Activated CD8-positive, alpha-beta memory T cell treated with anti-CD3 and anti-CD28 coated beads, Interleukin-2, amount 50 U/mL, for 24 hours (primary cell): ENCODE results near the gene DNAJB4.
"Not testable (repeated sequence)": the region's sequence is repeated elsewhere in the genome, so short reads cannot be mapped to it uniquely, and the experiment has no call there.

Experiments used
- DNase-seq: peaks from one replicate; pipeline ENCODE4 v3.0.0-alpha.2; 2020; ENCODE audit errors: extremely low read depth

Gene DNAJB4

DNA sequence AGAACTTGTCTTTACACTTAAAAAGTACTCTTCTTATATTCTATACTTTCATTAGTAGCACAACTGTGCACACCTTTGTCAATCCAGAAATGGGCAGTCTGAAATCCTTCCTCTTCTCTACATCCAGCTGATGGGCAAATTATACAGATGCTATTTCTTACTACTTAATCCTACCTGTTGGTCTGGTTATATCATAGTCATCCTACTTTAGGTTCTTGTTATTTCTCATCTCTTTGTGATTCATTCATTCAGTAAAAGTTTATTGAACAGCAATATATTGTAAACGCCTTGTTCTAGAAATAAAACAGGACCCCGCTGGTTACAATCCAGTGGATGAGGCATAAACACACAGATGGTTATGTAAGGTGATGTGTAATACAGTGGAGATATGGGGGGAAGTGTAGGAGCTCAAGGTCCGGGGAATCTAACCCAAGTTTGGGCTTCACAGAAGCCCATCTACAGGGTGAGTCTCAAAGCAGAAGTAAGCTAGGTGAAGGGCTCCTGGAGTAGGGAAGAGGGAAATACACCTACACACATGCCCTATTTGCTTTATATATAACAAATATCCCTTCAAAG, 14.0 kb upstream of the DNAJB4 start:
- DNase-seq: no peak

DNA sequence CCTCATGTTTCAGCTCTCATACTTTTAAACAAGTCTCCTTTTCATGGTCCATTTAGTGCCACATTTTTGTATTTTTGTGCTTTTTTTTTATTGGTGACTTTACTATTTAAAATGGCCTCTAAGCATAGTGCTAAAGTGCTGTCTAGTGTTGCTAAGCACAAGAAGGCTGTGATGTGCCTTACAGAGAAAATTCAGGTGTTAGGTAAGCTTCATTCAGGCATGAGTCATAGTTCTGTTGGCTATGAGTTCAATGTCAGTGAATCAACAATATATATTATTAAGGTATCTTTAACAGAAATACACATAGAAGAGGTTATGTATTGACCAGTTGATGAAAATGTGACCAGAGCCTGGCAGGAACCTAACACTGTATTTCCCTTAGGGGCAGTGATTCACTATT, 13.1 kb upstream of the DNAJB4 start:
- no peak for DNase-seq

DNA sequence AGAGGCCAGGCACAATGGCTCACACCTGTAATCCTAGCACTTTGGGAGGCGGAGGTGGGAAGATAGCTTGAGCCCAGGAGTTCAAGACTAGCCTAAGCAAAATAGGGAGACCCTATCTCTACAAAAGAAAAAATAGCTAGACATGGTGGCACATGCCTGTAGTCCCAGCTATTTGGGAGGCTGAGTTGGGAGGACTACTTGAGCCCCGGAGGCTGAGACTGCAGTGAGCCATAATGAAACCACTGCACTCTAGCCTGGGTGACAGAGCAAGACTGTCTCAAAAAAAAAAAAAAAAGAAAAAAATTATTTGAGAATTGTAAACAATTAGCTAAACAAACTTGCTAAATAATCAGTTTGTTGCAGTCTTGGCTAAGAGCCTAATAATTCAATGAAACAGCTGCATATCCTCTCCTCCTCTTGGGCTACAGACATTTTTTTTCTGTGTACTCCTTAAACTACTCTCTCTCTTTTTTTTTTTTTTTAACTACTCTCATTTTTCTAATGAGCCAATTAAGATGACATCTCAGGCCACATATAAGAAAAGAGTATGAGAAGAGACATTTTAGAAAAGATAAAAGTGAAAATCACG, 10.5 kb upstream of the DNAJB4 start:
- DNase-seq: no peak

DNA sequence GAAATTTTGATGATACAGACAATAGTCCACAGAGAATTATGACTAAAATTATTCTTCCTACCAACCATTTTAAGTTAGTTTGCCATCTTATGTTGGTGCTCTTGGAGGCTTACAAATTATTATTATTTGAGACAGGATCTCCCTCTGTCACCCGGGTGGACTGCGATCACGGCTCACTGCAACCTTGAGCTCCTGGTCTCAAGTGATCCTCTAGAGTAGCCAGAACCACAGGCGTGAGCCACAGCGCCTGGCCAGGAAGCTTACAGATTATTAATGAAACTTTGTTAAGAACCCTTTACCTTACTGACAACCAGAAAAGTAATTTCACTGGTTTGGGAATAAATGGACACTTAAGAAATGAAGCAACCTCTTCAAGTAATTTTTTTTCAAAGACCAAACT, 8.0 kb upstream of the DNAJB4 start:
- DNase-seq: no peak

DNA sequence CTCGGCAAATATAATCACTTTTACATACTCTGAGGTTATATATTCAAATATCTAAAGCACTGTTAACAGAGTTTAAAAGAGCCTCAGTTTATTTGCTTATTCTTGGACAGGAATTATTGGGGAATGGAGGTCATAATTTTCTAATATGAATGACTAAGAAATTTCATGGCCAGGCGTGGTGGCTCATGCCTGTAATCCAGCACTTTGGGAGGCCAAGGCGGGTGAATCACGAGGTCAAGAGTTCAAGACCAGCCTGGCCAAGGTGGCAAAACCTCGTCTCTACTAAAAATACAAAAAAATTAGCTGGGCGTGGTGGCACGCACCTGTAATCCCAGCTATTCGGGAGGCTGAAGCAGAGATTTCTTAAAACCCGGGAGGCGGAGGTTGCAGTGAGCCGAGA, 4.2 kb upstream of the DNAJB4 start:
- not testable (repeated sequence) for DNase-seq

DNA sequence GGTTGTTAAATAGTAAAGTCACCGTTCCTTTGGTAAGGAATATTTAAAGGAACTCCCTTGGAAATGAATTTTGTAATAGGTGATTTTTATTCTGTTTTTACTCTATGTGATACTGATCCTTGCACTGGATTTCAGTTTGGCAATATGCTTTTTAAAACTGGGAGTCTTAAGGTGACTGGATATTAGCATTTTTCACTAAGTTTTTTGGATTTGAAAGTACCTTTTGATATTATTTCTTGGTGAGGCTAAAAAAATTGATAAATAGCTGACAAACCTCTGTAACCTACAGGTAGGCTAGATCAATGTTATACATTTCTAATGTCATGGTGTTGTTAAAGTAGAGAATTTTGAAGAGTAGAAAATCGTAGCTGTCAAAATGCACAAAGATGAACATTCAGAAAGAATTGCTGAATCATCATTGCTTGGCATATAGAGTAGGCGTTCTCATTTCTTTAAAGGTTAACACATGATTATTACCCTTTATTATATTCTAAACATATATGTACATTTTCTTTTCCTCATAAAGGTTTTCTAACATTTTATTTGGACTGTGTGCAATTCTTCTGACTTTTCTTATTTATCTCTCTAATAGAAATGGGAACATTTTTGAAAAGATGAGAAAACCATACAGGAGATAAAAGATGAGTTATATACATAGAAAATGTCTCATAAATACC, 1.5 kb upstream of the DNAJB4 start:
- DNase-seq: no peak

DNA sequence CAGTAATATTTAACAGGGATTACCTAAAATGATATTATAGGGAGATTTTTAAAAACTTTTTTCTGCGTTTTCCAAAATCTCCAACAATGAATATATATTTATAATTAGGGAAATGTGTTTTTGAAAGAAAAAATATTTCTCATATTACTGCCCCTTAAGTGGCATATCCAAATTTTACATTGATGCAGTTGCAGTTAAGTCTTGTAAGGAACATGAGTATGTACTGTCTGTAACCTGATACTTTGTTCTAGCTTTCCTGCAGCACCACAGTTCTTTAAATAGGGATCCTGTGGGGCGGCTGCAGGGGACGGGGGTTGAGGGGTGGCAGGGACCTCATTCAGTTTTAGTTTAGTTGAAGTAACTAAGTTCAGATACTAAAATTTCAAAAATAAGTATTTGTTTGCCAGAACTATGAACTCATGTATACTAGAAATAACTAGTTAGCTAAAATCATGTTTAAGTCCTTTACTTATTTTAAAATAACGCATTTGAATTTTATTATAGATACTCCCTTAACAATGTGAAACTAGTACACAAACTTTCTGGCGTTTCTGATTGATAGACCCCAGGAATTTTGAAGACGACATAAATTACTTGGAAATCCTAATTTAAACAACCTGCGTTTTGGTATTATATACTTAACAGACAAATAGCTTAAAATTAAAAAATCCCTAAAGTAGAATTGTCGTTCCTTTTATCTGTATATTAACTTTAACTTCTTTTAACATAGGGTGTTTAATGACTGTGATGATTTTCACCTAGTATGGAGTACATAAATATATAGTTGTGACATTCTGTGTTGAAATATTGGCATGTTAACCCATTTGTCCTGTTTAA, 639 bp upstream of the DNAJB4 start:
- peak; percentile 14 for DNase-seq

DNA sequence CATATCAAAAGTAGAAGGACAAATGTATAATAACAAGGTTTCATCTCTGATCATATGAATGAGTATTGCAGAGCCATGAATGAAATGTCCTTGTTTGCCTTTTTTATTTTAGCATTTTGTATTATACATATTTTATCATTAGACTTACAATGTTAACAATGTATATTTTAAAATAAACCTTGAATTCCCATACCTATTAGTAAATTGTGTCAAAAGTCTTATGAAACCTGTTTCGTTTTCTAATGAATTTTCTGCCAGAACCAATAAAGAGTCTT, 646 bp downstream of the DNAJB4 start:
- DNase-seq: no peak

DNA sequence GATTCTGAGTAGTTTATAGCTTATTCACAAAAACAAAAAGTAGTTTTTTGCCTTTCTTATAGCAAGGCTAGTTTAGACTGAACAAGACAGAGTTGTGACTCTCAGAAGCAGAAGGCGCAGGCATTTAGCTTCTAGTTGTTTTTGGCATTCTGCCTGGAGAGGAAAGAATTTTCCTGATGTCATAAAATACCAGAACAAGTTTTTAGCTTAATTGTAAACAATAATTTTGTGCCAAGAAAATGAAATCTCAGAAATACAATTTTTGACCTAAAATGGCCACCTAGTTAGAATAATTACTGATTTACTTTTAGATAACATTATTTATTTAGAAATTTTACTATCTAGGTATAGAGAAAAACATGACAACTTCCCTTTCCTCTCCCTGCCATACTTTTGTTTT, 1.0 kb downstream of the DNAJB4 start:
- no peak for DNase-seq

DNA sequence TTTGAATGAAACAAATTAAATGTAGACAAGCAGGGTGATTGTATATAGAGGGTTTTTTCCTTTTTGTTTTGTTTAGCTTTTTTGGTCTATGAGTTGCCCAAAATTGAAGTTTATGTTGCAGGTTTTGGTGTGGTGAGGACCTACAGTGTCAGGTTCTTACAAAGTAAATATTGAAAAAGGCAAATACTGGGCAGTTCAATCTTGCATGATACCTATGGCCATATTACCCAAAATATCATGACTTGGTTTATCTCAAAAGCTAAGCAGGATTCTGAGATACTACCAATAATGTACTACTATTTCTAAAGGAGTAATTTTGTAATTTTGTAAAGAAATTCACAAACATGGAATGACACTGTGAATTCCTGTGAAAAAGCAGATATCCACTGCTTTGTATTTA, 1.8 kb downstream of the DNAJB4 start:
- DNase-seq: no peak

DNA sequence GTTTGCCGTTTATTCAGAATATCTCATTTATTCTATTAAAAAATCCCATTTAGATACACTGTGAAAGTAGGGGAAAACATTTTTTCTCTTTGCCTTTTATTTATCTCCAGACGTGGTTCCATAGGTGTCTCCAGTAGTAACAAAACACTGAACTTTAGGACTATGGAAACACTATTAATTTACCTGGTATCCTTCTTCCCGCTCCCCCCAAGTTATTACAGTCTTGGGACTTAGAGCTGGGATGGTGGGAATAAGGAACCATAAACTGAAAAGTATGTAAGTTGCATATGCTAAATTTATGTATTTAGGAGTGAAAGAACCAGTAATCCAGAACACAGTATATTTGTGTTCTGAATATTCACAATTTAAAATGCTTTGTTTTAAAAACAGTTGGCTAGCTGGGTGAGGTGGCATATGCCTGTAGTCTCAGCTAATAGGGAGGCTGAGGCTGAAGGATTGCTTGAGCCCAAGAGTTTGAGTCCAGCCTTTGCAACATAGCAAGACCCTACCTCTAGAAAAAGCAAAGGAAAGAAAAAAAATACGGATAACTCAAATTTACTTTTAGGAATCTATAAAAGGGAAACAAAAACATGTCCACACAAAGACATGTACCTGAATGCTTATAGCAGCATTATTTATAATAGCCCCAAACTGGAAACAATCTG, 3.1 kb downstream of the DNAJB4 start:
- no peak for DNase-seq

DNA sequence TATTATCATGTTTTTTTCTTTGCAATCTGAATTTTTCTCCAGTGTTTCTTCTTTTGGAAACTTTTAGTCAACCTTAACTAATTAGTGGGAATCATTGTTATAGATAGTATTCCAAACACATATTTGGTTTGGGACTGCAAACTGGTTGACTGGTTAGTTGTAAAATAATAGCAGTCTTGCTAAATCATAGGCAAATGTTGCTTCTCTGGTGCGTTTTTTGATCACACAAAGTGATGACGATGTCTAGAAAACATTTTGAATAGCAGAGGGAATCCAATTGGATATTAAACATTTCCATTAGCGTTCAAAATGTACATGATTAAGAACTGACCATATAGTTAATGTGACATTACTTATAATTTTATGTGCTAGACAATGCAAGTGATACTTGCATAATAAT, 4.5 kb downstream of the DNAJB4 start:
- no peak for DNase-seq

DNA sequence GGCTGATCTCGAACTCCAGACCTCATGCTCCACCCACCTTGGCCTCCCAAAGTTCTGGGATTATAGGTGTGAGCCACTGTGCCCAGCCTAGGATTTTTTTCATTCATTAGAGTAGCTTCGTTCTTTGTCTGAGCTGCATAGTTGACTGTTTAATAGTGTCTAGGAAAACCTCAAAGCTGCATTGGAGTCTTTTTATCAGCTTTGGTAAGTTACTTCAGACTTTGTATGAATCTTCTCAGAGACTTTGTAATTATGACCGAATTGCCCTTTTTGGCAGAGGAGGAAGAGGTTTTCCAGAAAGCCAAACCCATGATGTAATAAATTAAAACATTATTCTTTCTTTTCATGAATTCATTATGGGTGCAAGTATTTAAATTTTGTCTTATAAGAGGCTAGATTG, 5.1 kb downstream of the DNAJB4 start:
- DNase-seq: no peak

DNA sequence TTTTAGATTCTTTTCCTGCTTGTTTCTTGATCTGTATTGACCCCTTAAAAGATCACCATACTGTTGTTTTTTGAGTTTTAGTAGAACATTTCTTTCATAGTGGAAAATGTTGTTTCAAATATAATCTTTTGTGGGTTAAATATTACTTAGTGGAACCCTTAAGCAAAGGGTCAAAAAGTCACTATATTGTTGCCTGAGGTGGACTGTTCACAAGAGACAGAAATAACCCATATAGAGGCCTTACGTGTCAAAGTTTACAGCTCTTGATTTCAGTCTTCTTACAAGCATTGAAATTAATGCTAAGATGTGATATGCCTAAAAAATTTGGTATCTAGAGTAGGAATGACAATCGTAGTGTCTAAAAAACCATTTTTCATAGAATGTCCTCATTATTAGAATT, 6.3 kb downstream of the DNAJB4 start:
- DNase-seq: no peak

DNA sequence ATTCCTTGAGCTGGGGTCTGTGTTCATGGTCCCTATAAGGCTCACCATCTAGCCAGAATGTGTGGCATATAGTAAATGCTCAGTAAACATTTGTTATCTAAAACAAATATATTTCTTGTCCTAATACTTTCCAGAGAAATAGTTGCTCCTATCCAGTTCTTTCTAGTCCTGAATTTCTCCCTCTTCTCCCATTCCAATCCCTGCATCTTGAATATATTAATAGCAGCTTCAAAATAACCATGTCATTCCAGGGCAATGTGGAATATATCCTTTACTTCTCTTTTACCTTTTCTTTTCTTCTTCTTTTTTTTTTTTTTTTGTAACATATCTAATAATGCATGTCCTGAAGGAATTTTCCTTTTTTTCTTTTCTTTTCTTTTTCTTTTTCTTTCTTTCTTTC, 10.4 kb downstream of the DNAJB4 start:
- no peak for DNase-seq

DNA sequence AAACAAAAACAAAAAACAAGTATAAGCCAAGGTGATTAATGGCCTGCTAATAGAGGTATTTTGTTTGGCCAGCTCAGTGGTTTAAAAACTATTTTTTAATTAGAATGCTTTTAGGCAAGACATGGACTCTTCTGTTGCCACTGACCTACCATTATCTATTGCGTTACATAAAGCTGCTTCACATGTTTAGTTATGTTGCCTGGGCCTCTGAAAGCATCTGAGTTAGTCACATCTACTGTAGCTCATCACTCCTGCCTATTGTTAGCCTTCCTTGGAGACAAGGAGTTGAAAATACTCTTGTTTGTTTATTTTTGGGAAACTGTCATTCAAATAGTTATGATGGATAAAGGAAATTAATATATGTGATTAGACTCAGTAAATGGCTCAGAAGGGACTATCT, 14.3 kb downstream of the DNAJB4 start:
- DNase-seq: no peak

DNA sequence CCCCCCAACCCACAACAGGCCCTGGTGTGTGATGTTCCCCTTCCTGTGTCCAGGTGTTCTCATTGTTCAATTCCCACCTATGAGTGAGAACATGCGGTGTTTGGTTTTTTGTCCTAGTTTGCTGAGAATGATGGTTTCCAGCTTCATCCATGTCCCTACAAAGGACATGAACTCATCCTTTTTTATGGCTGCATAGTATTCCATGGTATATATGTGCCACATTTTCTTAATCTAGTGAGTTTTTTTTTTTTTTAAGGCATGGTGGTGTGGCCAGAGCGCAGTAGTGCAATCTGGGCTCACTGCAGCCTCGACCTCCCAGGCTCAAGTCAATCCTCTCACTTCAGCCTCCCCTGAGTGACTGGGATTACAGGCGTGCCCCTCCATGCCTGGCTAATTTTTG, 16.4 kb downstream of the DNAJB4 start:
- DNase-seq: not testable (repeated sequence)

DNA sequence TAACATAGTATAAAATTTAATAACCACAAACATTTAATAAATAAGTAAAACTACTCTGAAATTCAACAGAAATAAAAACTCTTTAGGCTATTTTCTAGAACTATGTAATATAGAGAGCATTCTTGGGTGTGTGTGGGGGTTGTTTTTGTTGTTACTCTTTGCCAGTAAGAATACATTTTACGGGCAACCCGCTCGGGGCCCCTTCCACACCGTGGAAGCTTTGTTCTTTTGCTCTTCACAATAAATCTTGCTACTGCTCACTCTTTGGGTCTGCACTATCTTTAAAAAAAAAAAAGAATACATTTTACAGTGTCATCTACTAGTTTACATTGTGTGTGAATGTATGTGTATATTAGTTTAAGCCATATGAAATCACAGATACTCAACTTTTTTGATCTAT, 25.1 kb downstream of the DNAJB4 start:
- DNase-seq: no peak

DNA sequence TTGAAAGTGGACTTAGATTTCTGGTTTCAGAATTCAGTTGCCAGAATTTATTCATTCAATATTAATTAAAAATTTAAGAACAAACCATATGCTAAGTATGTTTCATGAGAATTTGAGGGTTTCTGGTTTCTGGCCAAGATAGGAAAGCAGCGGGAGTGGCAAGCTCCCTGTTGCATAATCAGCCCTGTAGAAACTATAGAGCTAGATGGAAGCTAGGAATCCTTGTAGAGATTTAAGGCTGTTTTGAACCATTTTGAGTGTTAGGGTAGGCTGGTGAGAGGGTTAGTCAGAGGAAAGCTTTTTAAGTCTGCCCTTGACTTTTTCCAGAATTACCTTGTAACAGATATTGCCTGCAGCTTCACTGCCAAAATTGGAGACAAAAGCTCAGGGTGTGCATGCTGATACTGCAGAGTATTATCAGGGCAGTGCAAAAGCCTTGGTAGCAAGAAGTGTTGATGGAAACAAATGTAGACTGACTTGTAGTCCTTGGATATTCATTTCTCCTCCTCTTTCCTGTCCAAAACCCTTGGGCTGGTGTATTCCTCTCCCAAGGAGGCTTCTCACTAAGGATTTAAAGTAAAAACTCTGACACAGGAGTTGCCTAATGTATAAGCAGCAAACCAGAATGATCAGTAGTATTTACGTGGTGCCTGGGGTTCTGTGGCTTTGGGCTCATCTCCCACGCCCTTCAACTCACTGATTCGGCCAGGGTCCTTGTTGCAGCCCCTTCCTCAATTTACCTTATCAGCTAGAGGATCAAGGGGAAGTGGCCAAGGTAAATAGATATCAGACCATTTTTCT, 28.5 kb downstream of the DNAJB4 start:
- no peak for DNase-seq

DNA sequence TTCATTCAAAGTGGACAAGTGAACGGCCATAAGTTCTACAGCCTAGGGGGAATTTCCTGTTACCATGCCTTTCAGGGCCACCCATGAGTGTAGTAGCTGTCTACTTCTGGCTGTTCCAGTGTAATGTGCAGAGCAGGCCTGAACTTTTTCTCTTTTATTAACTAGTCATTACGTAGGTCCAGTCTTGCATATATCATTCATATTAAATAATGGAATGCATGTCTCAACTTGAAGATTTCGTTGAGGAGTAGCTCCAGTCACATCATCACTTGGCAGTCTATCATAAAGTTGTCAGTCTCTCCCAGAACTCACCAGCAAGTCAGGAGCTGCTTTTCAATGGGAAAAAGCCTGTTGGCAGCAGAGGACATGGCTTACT, 29.0 kb downstream of the DNAJB4 start:
- no peak for DNase-seq

DNA sequence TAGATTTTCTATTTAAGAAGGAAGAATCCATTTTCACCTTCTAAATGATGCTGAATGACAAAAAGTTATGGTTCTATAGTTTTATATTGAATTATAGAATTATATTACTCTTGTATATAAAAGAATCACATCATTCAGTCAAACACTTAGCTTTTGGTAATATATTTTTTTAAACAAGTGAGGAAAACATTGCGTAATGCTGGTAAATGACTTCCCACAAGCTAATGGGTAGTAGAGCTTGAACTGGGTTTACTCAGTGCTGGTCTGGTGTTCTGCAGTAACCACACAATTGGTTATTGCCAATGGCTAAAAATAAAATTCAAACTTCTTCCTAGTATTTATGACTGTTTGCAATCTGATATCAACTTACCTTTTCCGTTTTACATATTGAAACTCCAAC, 30.4 kb downstream of the DNAJB4 start:
- DNase-seq: no peak

DNA sequence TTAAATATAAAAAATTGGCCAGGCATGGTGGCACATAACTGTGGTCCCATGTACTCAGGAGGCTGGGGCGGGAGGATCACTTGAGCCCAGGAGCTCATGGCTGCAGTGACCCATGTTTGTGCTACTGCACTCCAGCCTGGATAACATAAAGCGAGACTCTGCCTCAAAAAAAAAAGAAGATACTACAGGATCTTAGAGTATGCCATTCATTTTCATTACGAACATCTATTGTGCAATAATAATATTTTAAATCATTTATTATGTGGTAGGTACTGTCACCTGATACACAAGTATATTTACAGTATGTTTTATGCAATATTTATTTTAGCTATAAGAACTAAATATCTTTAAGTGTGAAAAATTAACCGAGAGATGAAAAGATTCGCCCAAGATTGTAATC, 31.7 kb downstream of the DNAJB4 start:
- DNase-seq: no peak
